CD4-positive, alpha-beta T cell treated with Interleukin-17A for 1 hour (primary cell): ENCODE measurements around the gene EPS8L3.
"Not testable (repeated sequence)": the region's sequence is repeated elsewhere in the genome, so short reads cannot be mapped to it uniquely, and the experiment has no call there.

Experiments used
- DNase-seq: peaks from one replicate; pipeline ENCODE4 v3.0.0-alpha.2; 2020

The EPS8L3 gene

GRCh38 chr1:109763646-109764415, at the start of gene EPS8L3:
Gene EPS8L3 (minus strand): TSS chr1:109763923. CDS start chr1:109761749, 2,174 bp downstream.
- no peak for DNase-seq

- no peak for DNase-seq
Measured at GRCh38 chr1:109812691-109813393, 49.1 kb upstream of the EPS8L3 start.

GRCh38 chr1:109808703-109809102, 45.0 kb upstream of the EPS8L3 start:
- DNase-seq = no peak

DNA sequence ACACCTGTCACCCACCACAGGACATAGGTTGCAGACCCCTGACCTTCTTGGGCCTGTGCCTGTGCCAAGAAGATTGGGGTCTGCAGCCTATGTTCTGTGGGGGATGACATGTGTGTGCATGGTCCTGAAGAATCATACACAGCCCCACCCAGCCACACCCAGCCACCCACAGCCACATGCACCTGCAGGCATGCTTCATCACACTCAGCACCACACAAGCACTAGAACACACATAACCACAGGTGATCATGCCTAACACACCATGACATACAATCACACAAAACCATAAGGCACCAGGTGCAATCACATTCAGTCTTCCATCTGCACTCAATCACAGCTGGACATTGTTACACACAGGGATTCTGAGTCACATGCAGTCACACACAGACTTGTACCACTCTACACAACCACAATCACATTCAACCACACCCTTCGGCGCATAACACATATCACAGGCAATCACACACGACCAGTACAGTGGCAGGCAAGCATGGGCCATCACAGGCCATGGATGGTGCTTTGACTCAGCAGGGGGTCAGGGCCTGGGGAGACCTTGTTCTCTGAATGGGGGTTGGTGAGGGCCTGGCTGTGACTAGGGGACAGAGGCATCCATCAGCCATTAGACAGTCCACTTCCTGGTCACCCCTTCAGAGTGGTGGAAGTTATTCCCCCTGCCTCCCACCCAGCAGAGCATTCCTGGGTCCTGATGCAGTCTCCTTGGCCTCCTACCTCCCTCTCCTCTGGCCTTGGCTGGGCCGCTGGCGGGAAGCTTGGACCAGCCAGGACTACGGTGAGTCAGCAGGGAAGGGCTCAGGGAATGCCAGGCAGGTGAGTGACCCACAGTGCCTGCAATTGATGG, 44.3 kb upstream of the EPS8L3 start:
- no peak for DNase-seq

DNA sequence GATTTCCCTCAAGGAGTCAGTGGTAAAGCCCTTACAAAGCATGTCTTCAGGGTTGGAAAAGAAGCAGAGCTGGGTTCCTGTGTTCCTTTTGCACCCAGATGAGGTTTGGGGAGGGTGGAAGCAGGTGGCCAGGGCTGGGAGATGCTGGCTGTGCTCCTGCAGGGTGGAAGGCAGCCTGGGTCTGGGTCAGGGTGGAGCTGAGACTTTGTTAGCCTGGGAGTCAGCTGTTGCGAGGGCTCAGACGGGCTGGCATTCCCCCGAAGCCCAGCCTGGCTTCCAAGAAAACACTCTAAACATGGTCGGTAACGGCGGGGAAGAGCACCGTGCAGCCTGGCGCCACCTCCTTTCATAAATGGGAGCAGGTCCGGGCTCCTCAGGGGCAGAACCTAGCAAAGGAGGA, 43.7 kb upstream of the EPS8L3 start:
- no peak for DNase-seq

DNA sequence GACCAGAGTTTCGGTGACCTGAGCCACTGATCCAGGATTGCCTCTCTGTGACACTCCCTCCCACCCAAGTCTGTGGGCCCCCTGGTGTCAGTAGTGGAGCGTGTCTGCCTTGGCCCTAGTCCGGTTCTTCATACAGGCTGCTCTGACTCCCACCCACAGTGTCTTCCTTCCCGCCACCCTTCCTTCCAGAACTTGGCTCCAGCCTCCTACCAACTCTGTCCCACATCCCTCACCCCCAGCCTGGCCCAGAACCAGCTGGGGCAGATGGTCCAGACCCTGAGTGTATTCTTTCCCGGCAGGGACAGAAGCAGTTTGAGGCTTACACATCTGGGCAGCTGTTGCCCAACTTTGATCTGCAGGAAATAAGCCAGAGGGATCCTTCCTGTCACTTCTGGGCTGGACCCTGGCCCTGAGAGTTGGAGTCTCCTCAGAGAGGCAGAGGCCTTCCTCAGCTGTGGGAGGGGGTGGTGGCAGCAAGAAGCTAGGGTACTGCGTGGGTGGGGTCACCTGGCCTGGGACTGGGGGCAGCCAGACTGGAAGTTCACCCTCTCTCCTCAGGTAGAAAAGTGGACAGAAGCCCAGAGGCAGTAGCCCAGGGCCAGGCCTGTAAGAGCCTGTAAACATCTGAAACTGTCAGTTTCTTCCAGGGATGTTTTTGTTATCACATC, 43.1 kb upstream of the EPS8L3 start:
- DNase-seq = no peak

- DNase-seq = no peak
Measured at GRCh38 chr1:109805486-109806165, 41.9 kb upstream of the EPS8L3 start.

- DNase-seq = no peak
Measured at GRCh38 chr1:109804660-109805059, 40.9 kb upstream of the EPS8L3 start.

GRCh38 chr1:109803901-109804331, 40.2 kb upstream of the EPS8L3 start:
- no peak for DNase-seq

DNA sequence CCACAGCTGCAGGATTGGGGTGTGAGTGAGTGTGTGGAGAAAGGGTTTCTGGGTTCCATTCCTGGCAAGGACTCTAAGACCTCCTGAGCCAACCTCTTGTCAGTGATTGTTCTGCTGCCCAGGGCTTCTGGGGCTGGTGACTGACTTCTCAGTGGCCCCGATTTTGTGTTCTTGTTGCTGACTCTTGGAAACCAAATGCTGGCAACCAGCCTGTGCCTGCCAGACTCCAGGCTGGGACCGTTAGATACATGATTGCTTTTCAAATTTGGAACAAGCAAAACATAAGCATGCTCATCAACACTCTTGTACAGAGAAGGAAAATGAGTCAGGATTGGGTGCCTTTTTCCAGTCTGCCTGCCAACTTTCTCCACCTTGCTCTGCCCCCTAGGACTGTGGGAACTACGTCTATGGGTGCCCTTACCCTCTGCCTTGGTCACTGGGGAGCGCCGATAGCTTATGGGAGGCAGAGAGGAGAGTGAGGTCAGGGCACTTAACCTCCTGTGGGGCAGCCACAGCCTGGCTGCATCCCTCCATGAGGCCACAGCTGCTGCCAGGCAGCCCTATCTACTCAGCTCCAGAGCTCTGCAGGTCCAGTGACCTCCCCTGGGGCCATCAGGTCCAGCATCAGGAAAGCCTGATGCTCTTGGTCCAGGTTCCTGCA, 39.3 kb upstream of the EPS8L3 start:
- no peak for DNase-seq

GRCh38 chr1:109802136-109802900, 38.6 kb upstream of the EPS8L3 start:
- DNase-seq = peak; percentile 81

- DNase-seq = no peak
Measured at GRCh38 chr1:109801791-109802135, 38.0 kb upstream of the EPS8L3 start.

DNA sequence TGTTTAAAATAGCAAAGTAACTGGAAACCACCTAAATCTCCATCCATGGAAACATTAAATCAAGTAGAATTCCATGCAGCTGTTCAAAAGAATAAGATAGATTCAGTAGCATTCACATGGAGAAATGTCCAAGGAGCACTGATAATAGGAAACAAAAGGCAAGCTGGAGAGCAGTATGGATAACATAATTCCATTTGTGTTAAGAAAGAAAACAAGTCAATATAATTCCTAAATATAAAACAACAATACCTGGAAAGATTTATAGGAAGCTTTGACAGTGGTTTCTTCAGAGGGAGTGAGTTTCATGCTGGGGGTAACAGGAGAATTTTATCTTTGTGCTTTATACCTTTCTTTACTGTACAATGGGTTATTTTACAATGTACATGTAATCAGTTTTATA, 36.6 kb upstream of the EPS8L3 start:
- no peak for DNase-seq

DNA sequence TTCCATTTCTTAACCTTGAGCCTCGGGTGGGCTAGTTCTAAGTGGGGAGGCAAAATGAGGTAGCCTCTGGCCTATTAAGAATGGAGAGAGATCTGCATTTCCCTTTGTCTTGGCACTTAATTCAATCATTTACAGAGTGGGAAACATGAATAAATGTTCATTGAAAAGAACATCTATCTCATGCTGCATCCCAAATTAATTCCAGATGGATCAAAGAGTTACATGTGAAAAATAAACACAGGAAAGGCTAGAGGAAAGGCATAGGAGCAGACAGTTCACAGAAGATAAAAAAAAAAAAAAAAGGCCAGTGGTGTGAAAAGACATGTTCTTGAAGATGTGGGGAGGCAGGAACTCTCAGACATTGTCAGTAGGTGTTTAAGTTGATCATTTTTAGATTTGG, 35.7 kb upstream of the EPS8L3 start:
- DNase-seq = no peak

GRCh38 chr1:109797303-109797595, 33.5 kb upstream of the EPS8L3 start:
- DNase-seq = not testable (repeated sequence)

DNA sequence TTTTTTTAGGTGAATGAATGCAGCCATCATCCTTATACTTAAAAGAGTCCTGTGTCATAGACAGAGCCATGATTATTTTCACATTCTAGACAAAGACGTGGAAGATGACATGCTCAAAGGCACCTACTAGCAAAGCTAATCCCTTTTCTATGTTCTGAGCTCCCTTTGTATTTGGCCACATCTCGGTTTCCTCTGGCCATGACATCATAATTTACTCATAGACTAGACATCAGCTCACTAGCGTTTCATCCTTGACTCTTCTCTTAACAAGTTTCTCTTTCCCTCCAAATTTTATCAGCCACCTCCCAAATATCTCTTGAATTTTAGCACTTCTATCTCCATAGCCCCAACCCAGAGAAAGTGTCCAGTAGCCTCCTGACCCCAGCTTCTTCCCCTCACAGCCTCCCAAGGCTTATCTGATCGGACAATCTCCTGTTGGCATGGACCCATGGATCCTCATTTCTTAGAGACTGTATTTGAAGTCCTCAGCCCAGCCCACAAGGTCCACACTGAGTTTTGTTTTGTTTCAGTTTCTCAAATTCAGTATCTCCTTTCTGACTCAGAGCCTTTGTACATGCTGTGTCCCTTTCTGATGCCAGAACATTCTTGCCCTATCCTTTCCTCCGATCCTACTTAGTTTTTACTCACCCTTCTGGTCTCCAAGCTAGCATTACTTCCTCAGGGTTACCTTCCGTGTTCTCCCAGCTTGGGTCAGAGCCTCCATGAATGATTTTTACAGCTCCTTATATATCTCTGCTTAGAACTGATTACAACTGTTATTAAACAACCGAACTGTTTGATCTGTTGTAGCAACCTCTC, 33.0 kb upstream of the EPS8L3 start:
- DNase-seq = no peak

- DNase-seq = no peak
Measured at GRCh38 chr1:109794319-109795132, 30.8 kb upstream of the EPS8L3 start.

- DNase-seq = peak; percentile 72
Measured at GRCh38 chr1:109793486-109794318, 30.0 kb upstream of the EPS8L3 start.
